ENCODE results near the gene CTH. TPM values are rescaled to one million over a fixed set of nuclear protein-coding genes. Genes with fewer than 3 reads are reported as not detected.

CTH gene
- total RNA-seq, 1 experiment from 2014 or later, result 14.7 TPM

DNA sequence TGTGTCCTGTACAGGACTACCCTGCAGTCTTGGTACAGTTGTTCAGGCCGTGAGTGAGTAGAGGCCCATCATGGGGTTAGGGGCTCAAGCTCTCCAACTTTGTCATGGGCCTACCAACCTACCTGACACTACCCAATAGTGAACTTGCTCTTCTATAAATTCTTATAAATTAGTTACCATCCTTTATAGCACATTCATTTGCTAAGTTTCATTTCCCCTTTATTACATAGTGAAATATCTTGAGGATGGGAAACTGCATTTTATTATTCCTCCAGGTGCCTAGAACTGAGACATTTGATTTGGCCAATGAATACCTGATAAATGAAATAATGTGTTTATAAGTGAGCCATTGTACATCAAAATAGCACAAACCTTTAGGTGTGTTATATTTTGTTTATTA is 9.1 kb upstream of the CTH start:
- Histone ChIP-seq H3K36me3 (ENCODE audit: control insufficient read depth in 1 of 2, insufficient read depth in 2 of 2, low read length in 2 of 2) (no peaks in the 10 kb centered on the region), H3K27me3 (ENCODE audit: insufficient read depth, low read length) (no peaks in the 10 kb centered on the region), H3K9me2 (ENCODE audit: insufficient read depth) (no peaks in the 10 kb centered on the region), H3K79me2 (ENCODE audit: insufficient read depth, low read length) (no peaks in the 10 kb centered on the region), H3K9ac (ENCODE audit: low read length) (no peak overlapping the region), H2AFZ (ENCODE audit: low read depth, low read length, poor library complexity, severe bottlenecking) (no peak overlapping the region), H3K27ac (ENCODE audit: low read depth, low read length) (no peak overlapping the region), H3K4me3 (replicated peaks in 1 of 2; ENCODE audit: low read depth in 1 of 2, low read length in 2 of 2) (no peak overlapping the region), H3K4me2 (ENCODE audit: low read length) (no peak overlapping the region), H4K20me1 (ENCODE audit: insufficient read depth) (no peaks in the 10 kb centered on the region), H3K9me3 (ENCODE audit: control insufficient read depth in 1 of 2, insufficient read depth in 1 of 2, low read depth in 1 of 2, low read length in 2 of 2) (no peaks in the 10 kb centered on the region), H3K4me1 (ENCODE audit: control insufficient read depth in 1 of 2, insufficient read depth in 2 of 2, low read length in 2 of 2) (no peaks in the 10 kb centered on the region)
- RAD21 ChIA-PET (ENCODE audit: low non-redundant PET in 1 of 2, low total read pairs in 2 of 2, uncharacterized antibody in 2 of 2, unreplicated experiment in 2 of 2), result no interaction called here
- CTCF ChIA-PET, result no interaction called here
- DNase-seq (ENCODE audit: low read depth, low spot score) (no peak), ATAC-seq (no peak)
- intact Hi-C loops (cut with micrococcal nuclease), result no loop called here
- no peak for TF ChIP-seq POLR2AphosphoS5 (IDR thresholded peaks at IDR 0.05; ENCODE audit: low read depth, low read length)
- no peak for TF ChIP-seq JUND (IDR thresholded peaks at IDR 0.05)
- TF ChIP-seq, protein P1, sequence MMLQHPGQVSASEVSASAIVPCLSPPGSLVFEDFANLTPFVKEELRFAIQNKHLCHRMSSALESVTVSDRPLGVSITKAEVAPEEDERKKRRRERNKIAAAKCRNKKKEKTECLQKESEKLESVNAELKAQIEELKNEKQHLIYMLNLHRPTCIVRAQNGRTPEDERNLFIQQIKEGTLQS (IDR thresholded peaks at IDR 0.05), result no peak
- no peak for TF ChIP-seq CEBPB (IDR thresholded peaks at IDR 0.05; ENCODE audit: low read depth)
- TF ChIP-seq SP1 (IDR thresholded peaks at IDR 0.05; ENCODE audit: low read depth), result no peak
- no peak for TF ChIP-seq SIN3A (IDR thresholded peaks at IDR 0.05; ENCODE audit: low read depth)
- TF ChIP-seq EGR1 (IDR thresholded peaks at IDR 0.05; ENCODE audit: low read depth), result no peak
- TF ChIP-seq, protein P2, sequence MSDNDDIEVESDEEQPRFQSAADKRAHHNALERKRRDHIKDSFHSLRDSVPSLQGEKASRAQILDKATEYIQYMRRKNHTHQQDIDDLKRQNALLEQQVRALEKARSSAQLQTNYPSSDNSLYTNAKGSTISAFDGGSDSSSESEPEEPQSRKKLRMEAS (IDR thresholded peaks at IDR 0.05), result no peak
- TF ChIP-seq SRF (IDR thresholded peaks at IDR 0.05; ENCODE audit: low read depth), result no peak
- TF ChIP-seq, protein P3, sequence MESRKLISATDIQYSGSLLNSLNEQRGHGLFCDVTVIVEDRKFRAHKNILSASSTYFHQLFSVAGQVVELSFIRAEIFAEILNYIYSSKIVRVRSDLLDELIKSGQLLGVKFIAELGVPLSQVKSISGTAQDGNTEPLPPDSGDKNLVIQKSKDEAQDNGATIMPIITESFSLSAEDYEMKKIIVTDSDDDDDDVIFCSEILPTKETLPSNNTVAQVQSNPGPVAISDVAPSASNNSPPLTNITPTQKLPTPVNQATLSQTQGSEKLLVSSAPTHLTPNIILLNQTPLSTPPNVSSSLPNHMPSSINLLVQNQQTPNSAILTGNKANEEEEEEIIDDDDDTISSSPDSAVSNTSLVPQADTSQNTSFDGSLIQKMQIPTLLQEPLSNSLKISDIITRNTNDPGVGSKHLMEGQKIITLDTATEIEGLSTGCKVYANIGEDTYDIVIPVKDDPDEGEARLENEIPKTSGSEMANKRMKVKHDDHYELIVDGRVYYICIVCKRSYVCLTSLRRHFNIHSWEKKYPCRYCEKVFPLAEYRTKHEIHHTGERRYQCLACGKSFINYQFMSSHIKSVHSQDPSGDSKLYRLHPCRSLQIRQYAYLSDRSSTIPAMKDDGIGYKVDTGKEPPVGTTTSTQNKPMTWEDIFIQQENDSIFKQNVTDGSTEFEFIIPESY (IDR thresholded peaks at IDR 0.05; ENCODE audit: extremely low read depth, insufficient replicate concordance, low read length), result no peak
- no peak for TF ChIP-seq TCF7L2 (IDR thresholded peaks at IDR 0.05; ENCODE audit: borderline replicate concordance, extremely low read depth, insufficient read depth, insufficient read length)
- TF ChIP-seq ELF1 (IDR thresholded peaks at IDR 0.05; ENCODE audit: borderline replicate concordance, low read depth), result no peak
- TF ChIP-seq RAD21 (IDR thresholded peaks at IDR 0.05; ENCODE audit: low read depth), result no peak
- TF ChIP-seq, protein P4, sequence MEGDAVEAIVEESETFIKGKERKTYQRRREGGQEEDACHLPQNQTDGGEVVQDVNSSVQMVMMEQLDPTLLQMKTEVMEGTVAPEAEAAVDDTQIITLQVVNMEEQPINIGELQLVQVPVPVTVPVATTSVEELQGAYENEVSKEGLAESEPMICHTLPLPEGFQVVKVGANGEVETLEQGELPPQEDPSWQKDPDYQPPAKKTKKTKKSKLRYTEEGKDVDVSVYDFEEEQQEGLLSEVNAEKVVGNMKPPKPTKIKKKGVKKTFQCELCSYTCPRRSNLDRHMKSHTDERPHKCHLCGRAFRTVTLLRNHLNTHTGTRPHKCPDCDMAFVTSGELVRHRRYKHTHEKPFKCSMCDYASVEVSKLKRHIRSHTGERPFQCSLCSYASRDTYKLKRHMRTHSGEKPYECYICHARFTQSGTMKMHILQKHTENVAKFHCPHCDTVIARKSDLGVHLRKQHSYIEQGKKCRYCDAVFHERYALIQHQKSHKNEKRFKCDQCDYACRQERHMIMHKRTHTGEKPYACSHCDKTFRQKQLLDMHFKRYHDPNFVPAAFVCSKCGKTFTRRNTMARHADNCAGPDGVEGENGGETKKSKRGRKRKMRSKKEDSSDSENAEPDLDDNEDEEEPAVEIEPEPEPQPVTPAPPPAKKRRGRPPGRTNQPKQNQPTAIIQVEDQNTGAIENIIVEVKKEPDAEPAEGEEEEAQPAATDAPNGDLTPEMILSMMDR (IDR thresholded peaks at IDR 0.05 in 2 of 3, conservative IDR thresholded peaks at IDR 0.05 in 1 of 3; ENCODE audit: borderline replicate concordance in 1 of 3, insufficient read depth in 1 of 3, low read depth in 2 of 3, low read length in 2 of 3), result no peak
- TF ChIP-seq FOSL1 (IDR thresholded peaks at IDR 0.05; ENCODE audit: low read depth), result no peak
- TF ChIP-seq YY1 (IDR thresholded peaks at IDR 0.05; ENCODE audit: extremely low read depth, insufficient replicate concordance, low read depth, low read length), result no peak
- TF ChIP-seq CBX3 (IDR thresholded peaks at IDR 0.05; ENCODE audit: low read depth), result no peak
- TF ChIP-seq ZFX (IDR thresholded peaks at IDR 0.05), result no peak
- no TSS peak for BruUV-seq (replicated peaks)
- POLR2A ChIA-PET, result interaction anchor here (2.5 kb wide), 1 partner anchor 9 kb away, joined by 12 read pairs; the partner anchor contains the start of gene CTH
